NT2/D1 (cell line): ENCODE results near the gene SPDYE9.
"Not testable (repeated sequence)": the region's sequence is repeated elsewhere in the genome, so short reads cannot be mapped to it uniquely, and the experiment has no call there.

ENCODE experiments used
- SUZ12 ChIP-seq: IDR thresholded peaks from 2 replicates; pipeline ENCODE4 v1.6.1; 2011; ENCODE audit not compliant: insufficient read length, insufficient read depth; ENCODE audit errors: extremely low read depth
- YY1 ChIP-seq: IDR thresholded peaks from 2 replicates; pipeline ENCODE4 v1.6.1; 2011; ENCODE audit not compliant: insufficient read length, insufficient read depth
- ZNF274 ChIP-seq: IDR thresholded peaks from 2 replicates; pipeline ENCODE4 v1.6.1; 2011; ENCODE audit warnings: mild to moderate bottlenecking, low read depth, low read length

DNA sequence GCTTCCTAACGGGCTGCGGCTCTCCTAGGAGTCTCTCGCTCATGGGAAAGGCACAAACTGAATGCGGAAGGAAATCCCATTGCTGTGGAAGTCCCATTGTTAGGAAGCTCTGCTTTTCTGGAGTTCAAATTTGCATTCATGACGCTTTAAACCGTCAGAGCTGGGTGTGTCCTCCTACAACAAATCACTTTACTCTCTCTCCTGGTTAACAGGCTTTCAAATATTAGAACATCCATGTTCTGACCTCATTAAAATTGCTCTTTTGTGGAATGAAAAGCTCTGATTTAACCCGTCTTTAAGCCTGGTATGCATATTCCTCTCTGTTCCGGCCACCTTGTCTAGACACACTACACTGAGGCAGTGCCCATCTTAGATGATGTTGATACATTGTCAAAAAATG lies at the start of gene SPDYE9:
- TF ChIP-seq YY1, ZNF274, SUZ12: not testable (repeated sequence)
